H1 (cell line): ENCODE results near the gene FNDC1. TPM values are rescaled to one million over a fixed set of nuclear protein-coding genes. Genes with fewer than 3 reads are reported as not detected.

Source experiments
- CTCF ChIA-PET: fragments of 300-600 bp; sonication (Branson Sonifier 250); formaldehyde crosslinking; loops from one replicate; lab custom pipeline; 2021; ENCODE audit not compliant: partially characterized antibody; lab: Charles Lee
- POLR2A ChIA-PET: fragments of 300-600 bp; sonication (Branson Sonifier 250); formaldehyde crosslinking; loops from one replicate; lab custom pipeline; 2021; ENCODE audit warnings: inconsistent platforms; ENCODE audit not compliant: partially characterized antibody; lab: Charles Lee
- DNase-seq, 2 experiments: peaks; one replicate each; pipeline versions ENCODE4 v3.0.0 to v3.0.0-alpha.2; 2010 to 2022; ENCODE audit warnings: low spot score in 2 of 2, low read depth in 1 of 2, mixed read lengths in 1 of 2
- FAIRE-seq: peaks from 2 replicates; lab custom pipeline; 2011; peaks lifted over from hg19 to GRCh38; lab: Jason Lieb, UNC
- H2AFZ ChIP-seq: 2 replicates; pipeline ENCODE4 v1.8.1; 2012; ENCODE audit warnings: low read length, inconsistent platforms
- H2AK5ac ChIP-seq: 2 replicates; pipeline ENCODE4 v1.6.1; 2013; ENCODE audit warnings: low read depth, low read length
- H2BK120ac ChIP-seq: replicated peaks from 2 replicates; pipeline ENCODE3; 2013; ENCODE audit warnings: low read depth, low read length, inconsistent platforms
- H2BK12ac ChIP-seq: 2 replicates; pipeline ENCODE4 v1.6.1; 2013; ENCODE audit warnings: low read depth, low read length
- H2BK15ac ChIP-seq: 2 replicates; pipeline ENCODE4 v1.6.1; 2013; ENCODE audit warnings: low read length
- H2BK20ac ChIP-seq: 2 replicates; pipeline ENCODE4 v1.6.1; 2013; ENCODE audit warnings: low read length
- H2BK5ac ChIP-seq: 2 replicates; pipeline ENCODE4 v1.6.1; 2013; ENCODE audit warnings: low read depth, low read length
- H3K14ac ChIP-seq: 2 replicates; pipeline ENCODE4 v1.6.1; 2013; ENCODE audit warnings: inconsistent platforms; ENCODE audit not compliant: insufficient read length
- H3K18ac ChIP-seq: 2 replicates; pipeline ENCODE4 v1.6.1; 2013; ENCODE audit warnings: low read length; ENCODE audit errors: extremely low read depth
- H3K23ac ChIP-seq: 2 replicates; pipeline ENCODE4 v1.6.1; 2013; ENCODE audit warnings: inconsistent platforms; ENCODE audit not compliant: insufficient read length
- H3K23me2 ChIP-seq: 2 replicates; pipeline ENCODE4 v1.6.1; 2013; ENCODE audit warnings: low read depth, low read length
- H3K27ac ChIP-seq: 2 replicates; pipeline ENCODE4 v1.6.1; 2011; ENCODE audit warnings: low read depth, low read length, inconsistent platforms
- H3K27me3 ChIP-seq, 4 experiments: replicated peaks in 1 of 4; 1 replicate in 1 of 4; 2 replicates in 3 of 4; pipeline versions ENCODE4 v1.6.1 to v1.8.1; 2011 to 2013; ENCODE audit warnings: low read length in 3 of 4, mild to moderate bottlenecking in 3 of 4, inconsistent platforms in 2 of 4, mixed read lengths in 2 of 4, moderate library complexity in 1 of 4; ENCODE audit not compliant: control insufficient read depth in 3 of 4, insufficient read depth in 3 of 4; ENCODE audit errors: extremely low read depth in 1 of 4
- H3K36me3 ChIP-seq, 4 experiments: 2 replicates each; pipeline versions ENCODE4 v1.6.1 to v1.8.1; 2011 to 2013; ENCODE audit warnings: mild to moderate bottlenecking in 4 of 4, low read length in 3 of 4, moderate library complexity in 2 of 4, control low read depth in 1 of 4, inconsistent platforms in 1 of 4; ENCODE audit not compliant: insufficient read depth in 4 of 4, control insufficient read depth in 2 of 4
- H3K4ac ChIP-seq: replicated peaks from 2 replicates; pipeline ENCODE3; 2013; ENCODE audit warnings: low read length, low read depth, mixed read lengths, inconsistent platforms; ENCODE audit not compliant: insufficient read length
- H3K4me1 ChIP-seq, 4 experiments: replicated peaks in 1 of 4; 1 replicate in 1 of 4; 2 replicates in 3 of 4; pipeline versions ENCODE4 v1.6.1 to v1.8.1; 2011 to 2013; ENCODE audit warnings: low read length in 3 of 4, inconsistent platforms in 2 of 4, mixed read lengths in 1 of 4; ENCODE audit not compliant: insufficient read depth in 4 of 4, control insufficient read depth in 3 of 4
- H3K4me2 ChIP-seq, 2 experiments: 2 replicates each; pipeline versions ENCODE4 v1.6.1 to v1.8.1; 2011 to 2013; ENCODE audit warnings: low read depth in 2 of 2, low read length in 2 of 2, control low read depth in 1 of 2, inconsistent platforms in 1 of 2, mild to moderate bottlenecking in 1 of 2; ENCODE audit not compliant: insufficient read depth in 1 of 2
- H3K4me3 ChIP-seq, 4 experiments: fragments of 200-600, 300-600 bp in 1 of 4; sonication (generic), shearing (Covaris generic), sonication (Bioruptor Twin) in 1 of 4; 2 replicates each; pipeline versions ENCODE4 v1.5.1 to v1.8.1; 2011 to 2016; ENCODE audit warnings: low read length in 4 of 4, low read depth in 3 of 4, control low read depth in 2 of 4, inconsistent platforms in 2 of 4, mild to moderate bottlenecking in 2 of 4, mixed read lengths in 1 of 4, moderate library complexity in 1 of 4; ENCODE audit not compliant: insufficient read depth in 2 of 4; ENCODE audit errors: extremely low read depth in 1 of 4
- H3K56ac ChIP-seq: replicated peaks from 2 replicates; pipeline ENCODE3; 2013; ENCODE audit warnings: low read depth, mild to moderate bottlenecking, mixed read lengths, low read length, inconsistent platforms; ENCODE audit not compliant: insufficient read length
- H3K79me1 ChIP-seq: 2 replicates; pipeline ENCODE4 v1.6.1; 2013; ENCODE audit warnings: low read depth, low read length, control low read depth
- H3K79me2 ChIP-seq, 2 experiments: 2 replicates each; pipeline versions ENCODE4 v1.6.1 to v1.8.1; 2012 to 2013; ENCODE audit warnings: low read length in 2 of 2, mild to moderate bottlenecking in 2 of 2, inconsistent platforms in 1 of 2; ENCODE audit not compliant: insufficient read depth in 2 of 2, control insufficient read depth in 1 of 2
- H3K9ac ChIP-seq, 4 experiments: replicated peaks in 1 of 4; 1 replicate in 1 of 4; 2 replicates in 3 of 4; pipeline versions ENCODE4 v1.6.1 to v1.8.1; 2011 to 2013; ENCODE audit warnings: low read depth in 3 of 4, low read length in 3 of 4, control low read depth in 2 of 4, mild to moderate bottlenecking in 2 of 4, moderate library complexity in 2 of 4, inconsistent platforms in 1 of 4; ENCODE audit errors: extremely low read depth in 1 of 4
- H3K9me3 ChIP-seq, 2 experiments: 2 replicates each; pipeline versions ENCODE4 v1.6.1 to v1.8.1; 2012 to 2013; ENCODE audit warnings: mild to moderate bottlenecking in 2 of 2, moderate library complexity in 2 of 2, control low read depth in 1 of 2, inconsistent platforms in 1 of 2, low read depth in 1 of 2, low read length in 1 of 2, mixed read lengths in 1 of 2; ENCODE audit not compliant: insufficient read depth in 2 of 2
- H4K20me1 ChIP-seq, 2 experiments: replicated peaks in 1 of 2; 2 replicates each; pipeline versions ENCODE3 to v1.8.1; 2011 to 2013; ENCODE audit warnings: inconsistent platforms in 2 of 2, low read length in 2 of 2, mild to moderate bottlenecking in 1 of 2; ENCODE audit not compliant: insufficient read depth in 2 of 2, control insufficient read depth in 1 of 2
- H4K5ac ChIP-seq: 2 replicates; pipeline ENCODE4 v1.6.1; 2013; ENCODE audit warnings: low read length, low read depth, mixed read lengths, inconsistent platforms; ENCODE audit not compliant: insufficient read length
- H4K8ac ChIP-seq: 2 replicates; pipeline ENCODE4 v1.8.0; 2013; ENCODE audit warnings: mild to moderate bottlenecking, moderate library complexity, low read length, inconsistent platforms; ENCODE audit not compliant: insufficient read depth; ENCODE audit errors: extremely low read depth
- H4K91ac ChIP-seq: replicated peaks from 2 replicates; pipeline ENCODE3; 2013; ENCODE audit warnings: low read length, mixed read lengths, inconsistent platforms; ENCODE audit not compliant: insufficient read length
- ATF3 ChIP-seq: IDR thresholded peaks from 2 replicates; pipeline ENCODE4 v1.6.1; 2011; ENCODE audit warnings: low read depth, mild to moderate bottlenecking, low read length; ENCODE audit not compliant: insufficient read depth
- BRCA1 ChIP-seq: IDR thresholded peaks from 2 replicates; pipeline ENCODE4 v1.6.1; 2012; ENCODE audit warnings: low read depth, low read length, improper control_type of control experiment
- CBX5 ChIP-seq: fragments of 300-800, 300-1000 bp; sonication (generic); IDR thresholded peaks from 2 replicates; pipeline ENCODE4 v1.7.1; 2016; ENCODE audit warnings: antibody characterized with exemption, low read length, low read depth
- CEBPB ChIP-seq: IDR thresholded peaks from 2 replicates; pipeline ENCODE4 v1.6.1; 2012; ENCODE audit warnings: low read depth, low read length
- CHD1 ChIP-seq: IDR thresholded peaks from 2 replicates; pipeline ENCODE4 v1.6.1; 2012; ENCODE audit warnings: low read depth, low read length, improper control_type of control experiment
- CHD2 ChIP-seq: IDR thresholded peaks from 2 replicates; pipeline ENCODE4 v1.6.1; 2012; ENCODE audit warnings: low read length, improper control_type of control experiment
- CTCF ChIP-seq, 3 experiments: IDR thresholded peaks; 1 replicate in 2 of 3; 2 replicates in 1 of 3; pipeline versions ENCODE4 v1.5.1 to v1.6.1; 2011; ENCODE audit warnings: low read length in 3 of 3, mild to moderate bottlenecking in 3 of 3, inconsistent platforms in 2 of 3, low read depth in 1 of 3, moderate library complexity in 1 of 3; ENCODE audit not compliant: insufficient read depth in 1 of 3; ENCODE audit errors: control extremely low read depth in 1 of 3
- POLR2AphosphoS5 ChIP-seq: IDR thresholded peaks from 2 replicates; pipeline ENCODE4 v1.6.1; 2011; ENCODE audit warnings: low read depth, low read length
- RFX5 ChIP-seq: IDR thresholded peaks from 2 replicates; pipeline ENCODE4 v1.6.1; 2011; ENCODE audit warnings: low read depth, low read length, improper control_type of control experiment, borderline replicate concordance
- RXRA ChIP-seq: IDR thresholded peaks from 2 replicates; pipeline ENCODE4 v1.6.1; 2011; ENCODE audit warnings: low read depth, mild to moderate bottlenecking, low read length, moderate library complexity; ENCODE audit not compliant: insufficient read depth
- SAP30 ChIP-seq: fragments of 300-600 bp; sonication (generic); IDR thresholded peaks from 2 replicates; pipeline ENCODE4 v1.7.1; 2012; ENCODE audit warnings: low read length, moderate library complexity, mild to moderate bottlenecking, inconsistent platforms; ENCODE audit not compliant: insufficient read depth, insufficient replicate concordance
- TCF12 ChIP-seq: IDR thresholded peaks from 2 replicates; pipeline ENCODE4 v1.6.1; 2011; ENCODE audit warnings: low read depth, mild to moderate bottlenecking, low read length
- WGBS, 2 experiments: shearing (Covaris generic) in 1 of 2; methylation state at CpG; one replicate each; pipeline versions ENCODE4 v1.1.6 to v1.1.7; 2013 to 2015; ENCODE audit warnings: low lambda C conversion rate in 2 of 2, mixed read lengths in 2 of 2, inconsistent platforms in 1 of 2, low coverage in 1 of 2, missing lambda C conversion rate in 1 of 2; ENCODE audit not compliant: insufficient replicate concordance in 2 of 2, insufficient coverage in 1 of 2, insufficient read length in 1 of 2; ENCODE audit errors: extremely low coverage in 1 of 2, missing lambda C conversion rate in 1 of 2; 5-methylcytosine and 5-hydroxymethylcytosine counted together
- polyA plus RNA-seq, 7 experiments: library from polyadenylated mRNA; depleted of rRNA in 3 of 7; stranded (reverse) in 5 of 7; unstranded in 2 of 7; fragments of >200 nt in 5 of 7; fragments of 200-250 nt in 2 of 7; gene quantifications; 1 replicate in 5 of 7; 2 replicates in 1 of 7; 4 replicates in 1 of 7; pipeline versions ENCODE4 v1.2.1 to v1.2.3, GENCODE V29; 2011 to 2013; ENCODE audit warnings: missing spikeins in 2 of 7, mixed read lengths in 2 of 7
- total RNA-seq: library from RNA; stranded (reverse); fragmentation: NEBNext Ultra II Directional; extraction: Animal tissue kit (Norgen Biotek cat#: 25700); gene quantifications from 2 replicates; pipeline ENCODE4 v1.2.1, GENCODE V29; 2021

Gene FNDC1
- total and polyA plus RNA-seq, 2 of the 8 experiments (the other 6 are each of a cell fraction or from before 2014, with no cell fraction given), result 0.06 to 0.30 TPM

- H3K14ac ChIP-seq, result no peak overlapping the region
- no peak overlapping the region for H2BK5ac ChIP-seq
- ChIA-PET CTCF (no interaction called here), POLR2A (no interaction called here)
- no peaks in the 10 kb centered on the region for H3K36me3 ChIP-seq
- H2AFZ ChIP-seq, result no peak overlapping the region
- no peak overlapping the region for H4K5ac ChIP-seq
- H3K4me1 ChIP-seq, result no peaks in the 10 kb centered on the region
- no peak overlapping the region for H3K56ac ChIP-seq
- no peak overlapping the region for H2BK15ac ChIP-seq
- no peak overlapping the region for H3K4me3 ChIP-seq
- no peak overlapping the region for H3K4ac ChIP-seq
- no peak overlapping the region for H4K91ac ChIP-seq
- no peak overlapping the region for H2AK5ac ChIP-seq
- no peaks in the 10 kb centered on the region for H4K20me1 ChIP-seq
- no peaks in the 10 kb centered on the region for H3K23me2 ChIP-seq
- H2BK120ac ChIP-seq, result no peak overlapping the region
- H3K9me3 ChIP-seq, result peaks cover 73 to 79% of the 10 kb centered on the region in 2 experiments
- no peak overlapping the region for H2BK12ac ChIP-seq
- H3K18ac ChIP-seq, result no peak overlapping the region
- no peak overlapping the region for H4K8ac ChIP-seq
- DNase-seq, result no peak
- no peak for FAIRE-seq
- H2BK20ac ChIP-seq, result no peak overlapping the region
- no peaks in the 10 kb centered on the region for H3K27me3 ChIP-seq
- no peak overlapping the region for H3K9ac ChIP-seq
- no peak overlapping the region for H3K27ac ChIP-seq
- no peaks in the 10 kb centered on the region for H3K79me1 ChIP-seq
- H3K4me2 ChIP-seq, result no peak overlapping the region
- H3K23ac ChIP-seq, result no peak overlapping the region
- no peaks in the 10 kb centered on the region for H3K79me2 ChIP-seq
- WGBS, 2 experiments, result 82% methylated on average over 5 of the region's 5 CpGs; no CpG with 5 or more reads in 1 of the 2 experiments
- TF ChIP-seq TCF12 (no peak), CBX5 (no peak), CTCF (IDR thresholded peaks at IDR 0.05; ENCODE audit: control extremely low read depth in 1 of 3, insufficient read depth in 1 of 3, low read depth in 1 of 3, low read length in 3 of 3) (no peak), RFX5 (no peak), RXRA (no peak), CHD2 (no peak), POLR2AphosphoS5 (no peak), BRCA1 (no peak), CEBPB (no peak), ATF3 (no peak), CHD1 (no peak), SAP30 (no peak)
These were observed 136.0 kb downstream of the FNDC1 start for GRCh38 chr6:159305159-159305558.
